ENCODE results near the gene LPAR6.

DNA sequence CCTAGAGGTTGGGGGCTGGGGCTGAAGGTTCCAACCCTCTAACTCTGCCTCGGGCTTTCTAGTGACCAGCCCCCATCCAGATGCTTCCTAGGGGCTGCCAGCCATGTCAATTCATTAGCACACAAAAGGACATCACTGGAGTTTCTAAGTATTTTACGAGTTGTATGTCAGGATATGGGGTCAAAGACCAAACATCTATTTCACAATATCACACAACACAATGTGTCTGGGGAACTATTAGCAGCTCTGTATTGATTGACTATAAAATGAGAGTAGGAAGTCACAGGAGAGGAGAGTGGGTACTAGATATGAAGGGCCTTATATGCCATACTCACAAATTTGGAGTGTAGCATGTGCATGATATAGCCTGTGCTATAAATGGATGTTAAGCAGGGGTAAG is 42.1 kb downstream of the LPAR6 start:
- TF ChIP-seq, protein P1, sequence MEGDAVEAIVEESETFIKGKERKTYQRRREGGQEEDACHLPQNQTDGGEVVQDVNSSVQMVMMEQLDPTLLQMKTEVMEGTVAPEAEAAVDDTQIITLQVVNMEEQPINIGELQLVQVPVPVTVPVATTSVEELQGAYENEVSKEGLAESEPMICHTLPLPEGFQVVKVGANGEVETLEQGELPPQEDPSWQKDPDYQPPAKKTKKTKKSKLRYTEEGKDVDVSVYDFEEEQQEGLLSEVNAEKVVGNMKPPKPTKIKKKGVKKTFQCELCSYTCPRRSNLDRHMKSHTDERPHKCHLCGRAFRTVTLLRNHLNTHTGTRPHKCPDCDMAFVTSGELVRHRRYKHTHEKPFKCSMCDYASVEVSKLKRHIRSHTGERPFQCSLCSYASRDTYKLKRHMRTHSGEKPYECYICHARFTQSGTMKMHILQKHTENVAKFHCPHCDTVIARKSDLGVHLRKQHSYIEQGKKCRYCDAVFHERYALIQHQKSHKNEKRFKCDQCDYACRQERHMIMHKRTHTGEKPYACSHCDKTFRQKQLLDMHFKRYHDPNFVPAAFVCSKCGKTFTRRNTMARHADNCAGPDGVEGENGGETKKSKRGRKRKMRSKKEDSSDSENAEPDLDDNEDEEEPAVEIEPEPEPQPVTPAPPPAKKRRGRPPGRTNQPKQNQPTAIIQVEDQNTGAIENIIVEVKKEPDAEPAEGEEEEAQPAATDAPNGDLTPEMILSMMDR (IDR thresholded peaks at IDR 0.05) = no peak
- TF ChIP-seq POLR2AphosphoS5 (IDR thresholded peaks at IDR 0.05) = no peak
